Measurements from ENCODE around the gene CSNK2A3.

DNA sequence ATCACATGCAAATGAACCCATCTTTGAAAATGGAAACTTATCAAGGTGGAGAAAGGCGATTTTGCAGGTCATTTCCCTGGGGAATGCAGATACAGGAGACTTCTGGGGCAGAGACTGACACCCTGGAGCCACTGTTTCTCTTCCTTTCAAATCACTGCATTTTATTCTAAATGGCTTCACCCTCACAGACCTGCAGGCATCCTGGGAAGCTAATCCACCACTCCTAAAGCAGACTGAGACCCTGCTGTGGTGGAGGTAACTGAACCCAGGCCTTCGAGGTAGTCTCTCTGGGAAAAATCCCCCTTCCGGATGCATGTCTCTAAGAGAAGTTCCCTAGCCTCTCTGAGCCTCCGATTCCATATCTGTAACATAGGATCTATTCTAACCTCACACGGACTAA is 20.9 kb upstream of the CSNK2A3 start:
- TF ChIP-seq, protein P1, sequence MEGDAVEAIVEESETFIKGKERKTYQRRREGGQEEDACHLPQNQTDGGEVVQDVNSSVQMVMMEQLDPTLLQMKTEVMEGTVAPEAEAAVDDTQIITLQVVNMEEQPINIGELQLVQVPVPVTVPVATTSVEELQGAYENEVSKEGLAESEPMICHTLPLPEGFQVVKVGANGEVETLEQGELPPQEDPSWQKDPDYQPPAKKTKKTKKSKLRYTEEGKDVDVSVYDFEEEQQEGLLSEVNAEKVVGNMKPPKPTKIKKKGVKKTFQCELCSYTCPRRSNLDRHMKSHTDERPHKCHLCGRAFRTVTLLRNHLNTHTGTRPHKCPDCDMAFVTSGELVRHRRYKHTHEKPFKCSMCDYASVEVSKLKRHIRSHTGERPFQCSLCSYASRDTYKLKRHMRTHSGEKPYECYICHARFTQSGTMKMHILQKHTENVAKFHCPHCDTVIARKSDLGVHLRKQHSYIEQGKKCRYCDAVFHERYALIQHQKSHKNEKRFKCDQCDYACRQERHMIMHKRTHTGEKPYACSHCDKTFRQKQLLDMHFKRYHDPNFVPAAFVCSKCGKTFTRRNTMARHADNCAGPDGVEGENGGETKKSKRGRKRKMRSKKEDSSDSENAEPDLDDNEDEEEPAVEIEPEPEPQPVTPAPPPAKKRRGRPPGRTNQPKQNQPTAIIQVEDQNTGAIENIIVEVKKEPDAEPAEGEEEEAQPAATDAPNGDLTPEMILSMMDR (optimal IDR thresholded peaks at IDR 0.05 in 1 of 3, IDR thresholded peaks at IDR 0.05 in 1 of 3, conservative IDR thresholded peaks at IDR 0.05 in 1 of 3; ENCODE audit: extremely low read depth in 1 of 3, insufficient read depth in 2 of 3, low read length in 3 of 3): no peak
- no peak for TF ChIP-seq EZH2 (IDR thresholded peaks at IDR 0.05; ENCODE audit: low read length)

All from keratinocyte (primary cell).